NCI-H2227 treated with DMSO at 0.1 percent for 48 hours (cell line): ENCODE data around the gene NTM.
"Not testable (repeated sequence)": the region's sequence is repeated elsewhere in the genome, so short reads cannot be mapped to it uniquely, and the experiment has no call there.

Experiments used
- DNase-seq: peaks from one replicate; lab custom pipeline; 2025; lab: John Stamatoyannopoulos, UW

Gene NTM

GRCh38 chr11:131668500-131669400 is 298.3 kb downstream of the NTM start:
- no peak for DNase-seq

GRCh38 chr11:131669401-131669780 is 299.0 kb downstream of the NTM start:
- no peak for DNase-seq

- DNase-seq: no peak
Measured at GRCh38 chr11:131670876-131671275, 300.5 kb downstream of the NTM start.

- no peak for DNase-seq
Measured at GRCh38 chr11:131671320-131671719, 300.9 kb downstream of the NTM start.

GRCh38 chr11:131671734-131672133 is 301.3 kb downstream of the NTM start:
- DNase-seq: no peak

- no peak for DNase-seq
Measured at GRCh38 chr11:131672191-131672590, 301.8 kb downstream of the NTM start.

GRCh38 chr11:131674051-131674755 is 303.8 kb downstream of the NTM start:
- peak; percentile 55 for DNase-seq

- no peak for DNase-seq
Measured at GRCh38 chr11:131675121-131675888, 304.9 kb downstream of the NTM start.

- no peak for DNase-seq
Measured at GRCh38 chr11:131677828-131678470, 307.5 kb downstream of the NTM start.

GRCh38 chr11:131678658-131679340 is 308.4 kb downstream of the NTM start:
- no peak for DNase-seq

- not testable (repeated sequence) for DNase-seq
Measured at GRCh38 chr11:131680448-131680847, 310.0 kb downstream of the NTM start.

- DNase-seq: no peak
Measured at GRCh38 chr11:131681920-131682319, 311.5 kb downstream of the NTM start.

- no peak for DNase-seq
Measured at GRCh38 chr11:131682373-131683015, 312.1 kb downstream of the NTM start.

- no peak for DNase-seq
Measured at GRCh38 chr11:131683131-131683530, 312.7 kb downstream of the NTM start.

GRCh38 chr11:131683666-131684065 is 313.3 kb downstream of the NTM start:
- no peak for DNase-seq

GRCh38 chr11:131684111-131685060 is 314.0 kb downstream of the NTM start:
- no peak for DNase-seq

GRCh38 chr11:131685206-131685605 is 314.8 kb downstream of the NTM start:
- no peak for DNase-seq

GRCh38 chr11:131685906-131686305 is 315.5 kb downstream of the NTM start:
- DNase-seq: no peak

- no peak for DNase-seq
Measured at GRCh38 chr11:131686836-131687235, 316.4 kb downstream of the NTM start.
